Immature natural killer cell (primary cell): ENCODE measurements around the gene FMR1NB. TPM values are rescaled to one million over a fixed set of nuclear protein-coding genes. Genes with fewer than 3 reads are reported as not detected.

Experiments used
- DNase-seq, 3 donors: peaks; one replicate each; pipeline ENCODE4 v3.0.0; 2022; ENCODE audit warnings: mixed read lengths in 1 of 3
- H3K27ac Mint-ChIP-seq, 6 donors: one replicate each; pipeline ENCODE4 v1.8.0; 2020; ENCODE audit warnings: mixed read lengths in 6 of 6, mild to moderate bottlenecking in 5 of 6, inconsistent platforms in 4 of 6, moderate library complexity in 3 of 6
- H3K27me3 Mint-ChIP-seq, 3 donors: one replicate each; pipeline ENCODE4 v1.8.0; 2020 to 2021; ENCODE audit warnings: low read depth in 3 of 3, mild to moderate bottlenecking in 3 of 3, mixed read lengths in 3 of 3, moderate library complexity in 3 of 3, inconsistent platforms in 1 of 3
- H3K36me3 Mint-ChIP-seq, 3 donors: one replicate each; pipeline ENCODE4 v1.8.0; 2020; ENCODE audit warnings: mixed read lengths in 3 of 3, inconsistent platforms in 2 of 3, mild to moderate bottlenecking in 2 of 3
- H3K4me1 Mint-ChIP-seq, 2 donors: one replicate each; pipeline ENCODE4 v1.8.0; 2020; ENCODE audit warnings: inconsistent platforms in 2 of 2, mild to moderate bottlenecking in 2 of 2, mixed read lengths in 2 of 2, moderate library complexity in 1 of 2
- H3K4me3 Mint-ChIP-seq, 5 donors: one replicate each; pipeline ENCODE4 v1.8.0; 2020; ENCODE audit warnings: mild to moderate bottlenecking in 5 of 5, mixed read lengths in 5 of 5, inconsistent platforms in 3 of 5, moderate library complexity in 3 of 5
- H3K9me3 Mint-ChIP-seq, 6 donors: one replicate each; pipeline ENCODE4 v1.8.0; 2020; ENCODE audit warnings: mild to moderate bottlenecking in 6 of 6, mixed read lengths in 6 of 6, inconsistent platforms in 4 of 6, moderate library complexity in 3 of 6
- polyA plus RNA-seq, 3 donors: library from polyadenylated mRNA; unstranded; fragments of 300-500 nt; fragmentation: Illumina TruSeq; gene quantifications; one replicate each; pipeline ENCODE4 v1.2.3, GENCODE V29; 2021

The FMR1NB gene, protein sequence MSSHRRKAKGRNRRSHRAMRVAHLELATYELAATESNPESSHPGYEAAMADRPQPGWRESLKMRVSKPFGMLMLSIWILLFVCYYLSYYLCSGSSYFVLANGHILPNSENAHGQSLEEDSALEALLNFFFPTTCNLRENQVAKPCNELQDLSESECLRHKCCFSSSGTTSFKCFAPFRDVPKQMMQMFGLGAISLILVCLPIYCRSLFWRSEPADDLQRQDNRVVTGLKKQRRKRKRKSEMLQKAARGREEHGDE
- polyA plus RNA-seq = not detected

DNA sequence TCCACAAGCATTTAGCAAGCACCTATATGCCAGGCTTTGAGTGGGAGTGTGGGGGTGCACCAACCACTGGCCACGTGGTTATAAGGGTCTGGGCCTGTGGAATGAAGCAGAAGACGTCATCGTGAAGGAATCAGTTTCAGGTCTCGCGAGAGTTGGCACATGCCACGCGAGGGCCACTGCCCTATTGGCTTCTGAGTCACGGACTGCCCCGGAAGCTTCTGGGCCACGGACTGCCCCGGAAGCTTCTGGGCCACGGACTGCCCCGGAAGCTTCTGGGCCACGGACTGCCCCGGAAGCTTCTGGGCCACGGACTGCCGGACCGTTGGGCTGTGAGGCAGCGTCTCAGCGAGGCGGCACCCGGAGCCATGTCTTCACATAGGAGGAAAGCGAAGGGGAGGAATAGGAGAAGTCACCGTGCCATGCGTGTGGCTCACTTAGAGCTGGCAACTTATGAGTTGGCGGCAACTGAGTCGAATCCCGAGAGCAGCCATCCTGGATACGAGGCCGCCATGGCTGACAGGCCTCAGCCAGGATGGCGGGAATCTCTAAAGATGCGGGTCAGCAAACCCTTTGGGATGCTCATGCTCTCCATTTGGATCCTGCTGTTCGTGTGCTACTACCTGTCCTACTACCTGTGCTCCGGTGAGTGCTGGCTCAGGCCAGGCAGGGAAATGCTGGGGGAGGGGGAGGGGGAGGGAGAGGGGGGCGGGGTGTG is at the start of gene FMR1NB:
TSS of gene FMR1NB (plus strand) at position 300 of the 715 bp plus-strand sequence. CDS start at position 366, 66 bp downstream.
- H3K4me1 Mint-ChIP-seq = no peaks in the 10 kb centered on the region
- H3K27me3 Mint-ChIP-seq = peaks cover 0 to 2% (median 0%) of the 10 kb centered on the region in 3 donors
- no peak within 1 kb of the TSS for H3K27ac Mint-ChIP-seq
- H3K4me3 Mint-ChIP-seq = no peak within 1 kb of the TSS
- H3K9me3 Mint-ChIP-seq = no peaks in the 10 kb centered on the region
- no peak for DNase-seq
- H3K36me3 Mint-ChIP-seq = no peaks in the 10 kb centered on the region

DNA sequence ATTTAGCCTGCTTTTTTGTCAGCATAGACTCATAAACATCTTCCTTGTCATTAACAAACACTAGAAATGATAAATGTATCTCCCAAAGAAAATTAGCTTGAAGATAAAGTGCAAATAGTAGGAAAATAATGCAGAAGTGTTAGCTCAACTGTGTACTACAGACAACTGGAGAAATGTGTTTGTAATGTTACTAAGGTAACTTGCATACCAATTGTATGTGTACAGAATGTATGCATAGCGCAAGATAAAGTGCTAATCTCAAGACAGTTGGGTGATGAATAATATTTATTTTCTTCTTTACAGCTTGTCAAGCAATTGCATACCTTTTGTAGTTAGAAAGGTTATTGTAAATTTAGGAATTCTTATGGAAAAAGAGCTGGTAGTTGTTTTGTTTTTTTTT is 47.3 kb upstream of the FMR1NB start:
- Mint-ChIP-seq H3K4me3 (no peak overlapping the region), H3K36me3 (peaks cover 7 to 9% (median 9%) of the 10 kb centered on the region in 3 donors), H3K27ac (peak overlapping the region in 1 of 6 donors; percentile 42), H3K9me3 (no peaks in the 10 kb centered on the region), H3K27me3 (peaks cover 0 to 5% (median 4%) of the 10 kb centered on the region in 3 donors), H3K4me1 (no peaks in the 10 kb centered on the region)
- DNase-seq = no peak

DNA sequence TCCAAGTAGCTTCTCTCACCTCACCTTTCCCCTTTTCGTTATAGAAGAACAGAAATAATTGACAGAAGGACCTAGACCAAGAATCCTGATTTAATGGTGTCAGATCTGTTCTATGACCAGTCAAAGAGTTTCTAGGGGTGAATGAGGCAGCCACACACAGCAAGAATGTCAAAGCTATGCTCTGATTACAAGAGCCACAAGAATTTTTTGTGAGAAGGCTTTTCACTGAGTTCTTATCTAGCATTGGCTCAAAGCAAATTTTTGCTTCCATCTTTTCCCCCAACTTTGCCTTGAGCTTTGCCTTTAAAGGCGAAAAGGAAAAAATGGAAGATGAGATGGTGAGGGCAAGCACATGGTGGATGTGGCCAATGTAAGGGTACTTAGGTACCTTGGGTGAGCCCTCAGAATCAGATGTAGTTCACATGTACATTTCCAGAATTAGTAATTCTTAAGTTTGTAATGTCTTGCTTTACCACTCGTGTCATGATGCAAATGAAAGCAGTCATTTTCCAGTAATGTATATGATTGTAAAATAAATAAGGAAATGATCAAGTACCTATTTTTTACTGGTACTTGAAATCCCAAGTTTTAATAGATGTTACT is 45.9 kb upstream of the FMR1NB start:
- Mint-ChIP-seq H3K4me1 (no peaks in the 10 kb centered on the region), H3K36me3 (peaks cover 6 to 9% (median 7%) of the 10 kb centered on the region in 3 donors), H3K27me3 (peaks cover 0 to 5% (median 0%) of the 10 kb centered on the region in 3 donors), H3K4me3 (no peak overlapping the region), H3K9me3 (no peaks in the 10 kb centered on the region), H3K27ac (no peak overlapping the region)
- DNase-seq = no peak

DNA sequence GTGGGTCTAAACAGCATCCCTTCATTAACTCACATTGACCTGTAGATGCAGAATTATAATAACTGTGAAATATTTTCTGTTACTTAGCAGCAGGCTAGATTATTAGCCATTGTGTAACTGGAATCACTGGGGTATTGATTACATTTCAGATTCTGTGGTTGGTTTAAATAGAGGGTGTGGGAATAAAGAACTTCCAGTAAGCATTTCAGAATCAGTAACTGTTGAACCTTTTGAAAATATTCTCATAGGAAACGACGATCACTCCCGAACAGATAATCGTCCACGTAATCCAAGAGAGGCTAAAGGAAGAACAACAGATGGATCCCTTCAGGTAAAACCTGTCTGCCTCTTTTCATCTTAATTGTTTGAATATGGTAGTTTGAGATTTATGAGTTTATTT is 35.9 kb upstream of the FMR1NB start:
- no peak for DNase-seq
- H3K4me3 Mint-ChIP-seq = no peak overlapping the region
- no peaks in the 10 kb centered on the region for H3K9me3 Mint-ChIP-seq
- no peak overlapping the region for H3K27ac Mint-ChIP-seq
- H3K4me1 Mint-ChIP-seq = no peaks in the 10 kb centered on the region
- peaks cover 0 to 2% (median 1%) of the 10 kb centered on the region in 3 donors for H3K27me3 Mint-ChIP-seq
- H3K36me3 Mint-ChIP-seq = peaks cover 0 to 11% (median 10%) of the 10 kb centered on the region in 3 donors

DNA sequence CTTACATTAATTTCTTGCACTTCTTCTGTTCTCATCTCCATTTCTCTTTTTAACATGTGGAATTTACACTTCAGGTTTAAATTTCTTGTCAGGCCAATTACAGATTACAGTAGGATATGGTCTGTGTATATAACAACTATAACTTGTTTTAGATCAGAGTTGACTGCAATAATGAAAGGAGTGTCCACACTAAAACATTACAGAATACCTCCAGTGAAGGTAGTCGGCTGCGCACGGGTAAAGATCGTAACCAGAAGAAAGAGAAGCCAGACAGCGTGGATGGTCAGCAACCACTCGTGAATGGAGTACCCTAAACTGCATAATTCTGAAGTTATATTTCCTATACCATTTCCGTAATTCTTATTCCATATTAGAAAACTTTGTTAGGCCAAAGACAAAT is 32.6 kb upstream of the FMR1NB start:
- H3K36me3 Mint-ChIP-seq = peaks cover 0 to 10% (median 10%) of the 10 kb centered on the region in 3 donors
- no peaks in the 10 kb centered on the region for H3K4me1 Mint-ChIP-seq
- peaks cover 0 to 2% (median 0%) of the 10 kb centered on the region in 3 donors for H3K27me3 Mint-ChIP-seq
- peak overlapping the region in 1 of 6 donors; percentile 16 for H3K27ac Mint-ChIP-seq
- no peaks in the 10 kb centered on the region for H3K9me3 Mint-ChIP-seq
- no peak for DNase-seq
- no peak overlapping the region for H3K4me3 Mint-ChIP-seq

DNA sequence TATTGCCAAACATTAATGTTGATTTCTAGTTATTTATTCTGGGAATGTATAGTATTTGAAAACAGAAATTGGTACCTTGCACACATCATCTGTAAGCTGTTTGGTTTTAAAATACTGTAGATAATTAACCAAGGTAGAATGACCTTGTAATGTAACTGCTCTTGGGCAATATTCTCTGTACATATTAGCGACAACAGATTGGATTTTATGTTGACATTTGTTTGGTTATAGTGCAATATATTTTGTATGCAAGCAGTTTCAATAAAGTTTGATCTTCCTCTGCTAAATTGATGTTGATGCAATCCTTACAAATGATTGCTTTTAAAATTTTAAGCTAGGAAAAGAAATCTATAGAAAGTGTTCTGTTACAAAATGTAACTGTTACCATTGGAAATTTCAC is 30.8 kb upstream of the FMR1NB start:
- peaks cover 0 to 5% (median 4%) of the 10 kb centered on the region in 3 donors for H3K36me3 Mint-ChIP-seq
- no peak overlapping the region for H3K4me3 Mint-ChIP-seq
- no peaks in the 10 kb centered on the region for H3K4me1 Mint-ChIP-seq
- H3K27me3 Mint-ChIP-seq = peaks cover 0 to 2% (median 0%) of the 10 kb centered on the region in 3 donors
- no peak overlapping the region for H3K27ac Mint-ChIP-seq
- no peaks in the 10 kb centered on the region for H3K9me3 Mint-ChIP-seq
- no peak for DNase-seq

DNA sequence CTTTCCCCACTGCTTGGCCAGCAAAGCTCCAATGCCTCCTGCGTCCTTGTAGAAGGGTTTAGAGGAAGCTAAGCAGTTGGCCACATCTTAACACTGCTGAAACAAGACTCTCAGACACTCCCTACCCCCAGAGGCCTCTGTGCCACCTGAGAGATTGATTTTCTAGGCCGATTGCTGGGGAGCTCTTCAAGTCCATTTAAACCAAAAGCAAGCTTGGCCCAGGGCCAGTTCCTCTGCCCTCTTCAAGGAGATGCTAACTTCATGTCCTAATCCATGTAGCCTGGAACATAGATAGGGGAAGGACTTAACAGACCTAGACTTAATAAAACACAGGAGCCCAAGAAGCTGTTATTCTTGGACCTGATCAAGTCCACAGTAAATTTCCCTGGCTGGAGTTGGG is 27.2 kb upstream of the FMR1NB start:
- H3K4me1 Mint-ChIP-seq = no peaks in the 10 kb centered on the region
- no peak overlapping the region for H3K27ac Mint-ChIP-seq
- H3K36me3 Mint-ChIP-seq = no peaks in the 10 kb centered on the region
- peaks cover 0 to 1% (median 0%) of the 10 kb centered on the region in 6 donors for H3K9me3 Mint-ChIP-seq
- H3K27me3 Mint-ChIP-seq = peaks cover 0 to 2% (median 2%) of the 10 kb centered on the region in 3 donors
- H3K4me3 Mint-ChIP-seq = no peak overlapping the region
- no peak for DNase-seq

DNA sequence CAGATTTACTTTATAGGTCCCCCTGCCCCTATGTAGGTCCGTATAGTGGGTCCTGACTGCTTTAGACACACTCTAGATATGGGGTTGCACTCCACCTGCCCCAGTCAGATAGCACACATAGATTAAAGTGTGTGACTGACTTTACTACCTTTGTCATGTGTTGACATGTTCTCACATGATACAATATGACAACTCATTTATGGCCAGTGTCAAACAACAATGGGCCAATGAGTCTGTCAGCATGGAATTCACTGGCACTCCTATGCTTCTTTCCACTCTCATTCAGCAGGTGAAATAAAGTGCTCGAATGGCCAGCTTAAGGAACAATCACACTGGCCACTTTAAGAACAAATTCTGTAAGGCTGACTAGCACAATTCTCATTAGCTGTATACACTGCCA is 23.8 kb upstream of the FMR1NB start:
- Mint-ChIP-seq H3K9me3 (peaks cover 0 to 1% (median 0%) of the 10 kb centered on the region in 6 donors), H3K36me3 (no peaks in the 10 kb centered on the region), H3K4me3 (no peak overlapping the region), H3K27me3 (peaks cover 2 to 4% (median 3%) of the 10 kb centered on the region in 3 donors), H3K27ac (no peak overlapping the region), H3K4me1 (no peaks in the 10 kb centered on the region)
- DNase-seq = no peak

DNA sequence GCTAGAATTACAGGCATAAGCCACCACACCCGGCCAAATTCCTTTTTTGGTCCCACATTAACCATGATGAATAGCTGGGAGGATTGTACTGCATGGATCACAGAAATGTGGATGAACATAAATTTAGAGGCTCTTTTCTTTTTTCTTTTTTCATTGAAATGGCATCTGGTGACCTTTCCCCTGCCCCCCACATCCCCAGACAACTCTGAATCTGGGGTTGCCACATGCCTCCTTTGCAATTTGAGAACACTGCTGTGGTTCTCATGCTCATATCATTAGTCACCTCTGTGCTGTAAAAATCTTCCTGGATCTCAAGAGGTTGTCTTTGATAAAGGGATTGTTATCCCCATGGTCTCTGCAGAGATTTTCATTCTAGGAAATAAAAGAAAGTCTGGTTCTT is 22.8 kb upstream of the FMR1NB start:
- Mint-ChIP-seq H3K27ac (no peak overlapping the region), H3K4me3 (no peak overlapping the region), H3K36me3 (no peaks in the 10 kb centered on the region), H3K27me3 (peaks cover 2 to 8% (median 3%) of the 10 kb centered on the region in 3 donors), H3K4me1 (no peaks in the 10 kb centered on the region), H3K9me3 (peaks cover 0 to 1% (median 0%) of the 10 kb centered on the region in 6 donors)
- no peak for DNase-seq

DNA sequence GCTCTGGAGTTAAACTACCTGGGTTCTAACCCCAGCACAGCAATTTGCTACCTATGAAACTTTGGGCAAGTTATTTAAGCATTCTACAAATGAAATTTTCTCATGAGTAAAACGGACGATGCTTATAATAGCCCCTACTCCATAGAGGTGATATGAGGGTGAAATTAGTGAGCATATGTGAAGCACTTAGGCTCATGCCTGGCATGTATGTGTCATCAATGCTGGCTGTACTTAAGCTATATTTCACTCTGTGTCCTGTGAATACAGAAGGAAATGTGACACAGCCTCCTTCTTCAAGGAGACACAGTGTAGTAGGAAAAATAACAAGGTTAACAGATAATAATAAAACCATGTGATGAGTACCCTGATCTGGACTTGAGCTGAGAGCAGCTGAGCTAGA is 20.4 kb upstream of the FMR1NB start:
- peaks cover 0 to 4% (median 0%) of the 10 kb centered on the region in 6 donors for H3K9me3 Mint-ChIP-seq
- no peak for DNase-seq
- peaks cover 0 to 8% (median 3%) of the 10 kb centered on the region in 3 donors for H3K27me3 Mint-ChIP-seq
- H3K36me3 Mint-ChIP-seq = no peaks in the 10 kb centered on the region
- no peak overlapping the region for H3K4me3 Mint-ChIP-seq
- no peak overlapping the region for H3K27ac Mint-ChIP-seq
- no peaks in the 10 kb centered on the region for H3K4me1 Mint-ChIP-seq

DNA sequence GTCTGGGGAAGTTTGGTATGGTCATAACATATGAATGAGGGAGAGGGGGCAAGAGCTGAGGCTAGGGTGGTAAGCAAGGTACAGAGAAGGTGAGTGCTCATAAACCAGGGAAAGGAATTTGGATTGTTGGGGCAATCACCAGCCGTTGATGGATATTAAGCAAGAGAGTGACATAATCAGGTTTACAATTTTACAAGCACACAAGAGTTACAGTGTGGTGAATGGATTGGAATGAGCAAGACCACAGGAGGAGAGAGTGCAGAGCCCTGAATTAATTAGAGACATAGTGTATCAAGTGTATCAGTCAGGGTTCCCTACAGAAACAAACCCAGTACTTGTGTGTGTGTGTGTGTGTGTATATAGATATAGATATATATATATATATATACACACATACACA is 18.7 kb upstream of the FMR1NB start:
- Mint-ChIP-seq H3K27me3 (peaks cover 0 to 12% (median 3%) of the 10 kb centered on the region in 3 donors), H3K36me3 (no peaks in the 10 kb centered on the region), H3K4me1 (no peaks in the 10 kb centered on the region), H3K4me3 (peak overlapping the region in 1 of 5 donors; percentile 14), H3K9me3 (peaks cover 0 to 2% (median 0%) of the 10 kb centered on the region in 6 donors), H3K27ac (no peak overlapping the region)
- no peak for DNase-seq

DNA sequence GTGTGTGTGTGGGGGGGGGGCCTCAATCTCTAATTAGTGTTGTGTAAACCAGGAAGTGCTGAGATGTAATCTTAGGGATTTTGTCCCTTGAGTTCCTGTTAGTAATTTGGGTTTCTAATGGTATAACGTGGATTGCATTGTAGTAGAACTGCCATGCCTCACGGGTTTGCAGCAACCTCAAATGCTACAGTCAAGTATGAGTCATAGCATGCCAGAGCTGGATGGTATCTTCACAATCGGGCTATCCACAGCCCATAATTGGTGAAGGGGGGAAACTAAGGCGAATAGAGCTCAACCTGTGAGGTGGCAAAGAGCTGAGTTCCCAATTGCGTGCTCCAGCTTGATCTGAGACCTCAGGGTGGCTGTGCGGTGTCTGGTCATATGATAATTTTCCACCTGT is 2.2 kb upstream of the FMR1NB start:
- H3K4me3 Mint-ChIP-seq = no peak overlapping the region
- H3K9me3 Mint-ChIP-seq = no peaks in the 10 kb centered on the region
- H3K4me1 Mint-ChIP-seq = no peaks in the 10 kb centered on the region
- H3K36me3 Mint-ChIP-seq = no peaks in the 10 kb centered on the region
- H3K27me3 Mint-ChIP-seq = peaks cover 0 to 5% (median 1%) of the 10 kb centered on the region in 3 donors
- no peak overlapping the region for H3K27ac Mint-ChIP-seq
- no peak for DNase-seq

DNA sequence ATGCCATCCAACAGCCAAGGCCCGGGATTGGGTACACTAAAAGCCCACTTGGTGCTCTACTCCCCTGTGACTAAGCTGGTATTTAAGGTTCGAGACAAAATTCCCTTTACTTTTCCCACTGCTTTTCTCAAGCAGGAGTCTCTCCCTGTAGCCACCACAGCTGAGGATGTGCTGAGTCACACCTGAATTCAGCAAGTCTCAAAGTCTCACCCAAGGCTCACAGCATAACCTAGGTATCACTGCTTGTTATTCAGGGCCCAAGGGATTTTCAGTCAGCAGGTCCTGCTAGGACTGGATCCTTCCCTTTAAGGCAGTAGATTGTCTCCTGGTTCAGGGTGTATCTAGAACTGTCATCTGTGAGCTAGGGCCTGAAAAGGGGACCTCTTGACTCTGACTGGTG is 39.2 kb downstream of the FMR1NB start:
- no peaks in the 10 kb centered on the region for H3K4me1 Mint-ChIP-seq
- no peak overlapping the region for H3K4me3 Mint-ChIP-seq
- no peaks in the 10 kb centered on the region for H3K36me3 Mint-ChIP-seq
- no peak for DNase-seq
- no peak overlapping the region for H3K27ac Mint-ChIP-seq
- H3K27me3 Mint-ChIP-seq = peaks cover 0 to 5% (median 2%) of the 10 kb centered on the region in 3 donors
- H3K9me3 Mint-ChIP-seq = peaks cover 0 to 3% (median 0%) of the 10 kb centered on the region in 6 donors
